Transverse colon (tissue), 4 donors: ENCODE results near the gene HPD. TPM values are rescaled to one million over a fixed set of nuclear protein-coding genes. Genes with fewer than 3 reads are reported as not detected.

Experiments used
- DNase-seq: peaks from one replicate; pipeline ENCODE4 v3.0.0-alpha.2; 2019
- H3K27ac ChIP-seq, 4 donors: fragments of 200-600 bp; sonication (generic); 2 replicates each; pipeline ENCODE4 v1.5.1; 2016 to 2018; ENCODE audit warnings: inconsistent platforms in 4 of 4
- H3K27me3 ChIP-seq: fragments of 200-600 bp; sonication (generic); 2 replicates; pipeline ENCODE4 v1.5.1; 2017; ENCODE audit warnings: inconsistent platforms
- H3K36me3 ChIP-seq, 4 donors: fragments of 200-600 bp; sonication (generic); 2 replicates each; pipeline ENCODE4 v1.5.1; 2017 to 2019; ENCODE audit warnings: inconsistent platforms in 4 of 4
- H3K4me1 ChIP-seq, 4 donors: fragments of 200-600 bp; sonication (generic); 2 replicates each; pipeline ENCODE4 v1.5.1; 2017 to 2020; ENCODE audit warnings: inconsistent platforms in 4 of 4
- H3K4me3 ChIP-seq, 4 donors: fragments of 200-600 bp; sonication (generic); 1 replicate in 1 of 4; 2 replicates in 3 of 4; pipeline versions ENCODE4 v1.5.1 to v1.6.1; 2017 to 2019; ENCODE audit warnings: inconsistent platforms in 4 of 4
- H3K9me3 ChIP-seq, 2 donors: fragments of 200-600 bp; sonication (generic); 2 replicates each; pipeline ENCODE4 v1.5.1; 2017 to 2019; ENCODE audit warnings: inconsistent platforms in 2 of 2
- CTCF ChIP-seq, 5 experiments: fragments of 200-600 bp in 3 of 5; fragments of 450-650 bp in 2 of 5; sonication (generic) in 3 of 5; IDR thresholded peaks; 1 replicate in 2 of 5; 2 replicates in 3 of 5; pipeline ENCODE4 v1.5.1; 2016 to 2017; ENCODE audit warnings: antibody characterized with exemption in 5 of 5, inconsistent platforms in 3 of 5, mild to moderate bottlenecking in 2 of 5, moderate library complexity in 1 of 5
- EP300 ChIP-seq: sonication (generic); formaldehyde crosslinking; IDR thresholded peaks from one replicate; pipeline ENCODE4 v1.6.1; 2017; ENCODE audit warnings: antibody characterized with exemption, low read depth
- POLR2A ChIP-seq: fragments of 450-650 bp; IDR thresholded peaks from one replicate; pipeline ENCODE4 v1.6.1; 2016; ENCODE audit warnings: antibody characterized with exemption, mild to moderate bottlenecking, moderate library complexity
- POLR2AphosphoS5 ChIP-seq, 3 donors: sonication (generic); formaldehyde crosslinking; IDR thresholded peaks; one replicate each; pipeline ENCODE4 v1.6.1; 2016; ENCODE audit warnings: antibody characterized with exemption in 3 of 3
- WGBS, 2 donors: methylation state at CpG; one replicate each; pipeline ENCODE4 v1.1.5; 2018; ENCODE audit warnings: low coverage in 1 of 2; 5-methylcytosine and 5-hydroxymethylcytosine counted together
- in situ Hi-C, 4 donors: fragments of 200-750 bp; cut with MboI; loops; one replicate each; pipeline versions ENCODE4 v1.15.0 to v1.15.1; 2017; ENCODE audit warnings: low sequenced_read_pairs in 3 of 4, low pct_ligation_motif_present in 1 of 4, low pct_unique_long_range_greater_than_20kb in 1 of 4
- intact Hi-C: fragments of 100-400 bp; cut with DNase I; formaldehyde crosslinking; loops from one replicate; pipeline ENCODE4 v1.15.1; 2023; ENCODE audit warnings: low total_unique reads
- total RNA-seq, 4 donors: library from RNA; depleted of rRNA; stranded (reverse); fragments of >200 nt; gene quantifications; one replicate each; pipeline ENCODE4 v1.1.0, GENCODE V29; 2016

The HPD gene
- total RNA-seq, 4 donors from 2014 or later: 0.41 TPM; not detected in 3

- Histone ChIP-seq H3K36me3 (no peaks in the 10 kb centered on the region), H3K9me3 (no peaks in the 10 kb centered on the region), H3K4me3 (peak overlapping the region; percentile 75 to 84 (median 78)), H3K4me1 (peaks cover 45 to 55% (median 49%) of the 10 kb centered on the region in 4 donors), H3K27ac (peak overlapping the region; percentile 100), H3K27me3 (no peaks in the 10 kb centered on the region)
- intact Hi-C loops: no loop called here
- in situ Hi-C loops: loop anchor here in 3 of 4 donors (10.0 kb wide), 2 partner anchors 86 to 104 kb away; partner anchors contain the start of gene PSMD9 (in 1 of the 3)
- DNase-seq: peak; percentile 81
- WGBS, 2 donors: 9% methylated on average over 27 of the region's 30 CpGs; no CpG with 5 or more reads in 1 of the 2 donors
- TF ChIP-seq POLR2AphosphoS5 (IDR thresholded peaks at IDR 0.05) (peak in 2 of 3 donors; percentile 16 to 42), POLR2A (no peak), CTCF (IDR thresholded peaks at IDR 0.05) (peak in 1 of 5 experiments; percentile 11), EP300 (no peak)
These were observed 59.4 kb downstream of the HPD start for GRCh38 chr12:121799156-121799841.

- Histone ChIP-seq H3K4me3 (peak overlapping the region in 3 of 4 donors; percentile 75 to 84 (median 77)), H3K9me3 (no peaks in the 10 kb centered on the region), H3K36me3 (no peaks in the 10 kb centered on the region), H3K27me3 (no peaks in the 10 kb centered on the region), H3K27ac (peak overlapping the region; percentile 100), H3K4me1 (peaks cover 47 to 58% (median 52%) of the 10 kb centered on the region in 4 donors)
- intact Hi-C loops: no loop called here
- no peak for TF ChIP-seq CTCF (IDR thresholded peaks at IDR 0.05)
- TF ChIP-seq EP300: no peak
- TF ChIP-seq POLR2AphosphoS5 (IDR thresholded peaks at IDR 0.05): no peak
- TF ChIP-seq POLR2A: no peak
- 44 to 60% methylated on average over 1 to 10 of the region's 10 CpGs for WGBS, 2 donors
- in situ Hi-C loops: loop anchor here in 3 of 4 donors (10.0 kb wide), 2 partner anchors 86 to 104 kb away; partner anchors contain the start of gene PSMD9 (in 1 of the 3)
- peak; percentile 13 for DNase-seq
These were observed 59.9 kb downstream of the HPD start for GRCh38 chr12:121798787-121799155.

GRCh38 chr12:121797937-121798786, 60.5 kb downstream of the HPD start:
- Histone ChIP-seq H3K4me1 (peaks cover 49 to 63% (median 58%) of the 10 kb centered on the region in 4 donors), H3K4me3 (peak overlapping the region in 2 of 4 donors; percentile 75 to 77), H3K36me3 (no peaks in the 10 kb centered on the region), H3K27ac (peak overlapping the region; percentile 100), H3K27me3 (no peaks in the 10 kb centered on the region), H3K9me3 (no peaks in the 10 kb centered on the region)
- TF ChIP-seq POLR2AphosphoS5 (IDR thresholded peaks at IDR 0.05): peak; percentile 62 to 69 (median 63)
- TF ChIP-seq CTCF (IDR thresholded peaks at IDR 0.05): no peak
- TF ChIP-seq POLR2A: peak; percentile 15
- intact Hi-C loops (no loop called here), in situ Hi-C loops (loop anchor here in 3 of 4 donors (10.0 kb wide), 2 partner anchors 87 to 103 kb away; partner anchors contain the start of gene PSMD9 (in 1 of the 3))
- peak; percentile 87 for DNase-seq
- 22% methylated on average over 19 of the region's 19 CpGs; no CpG with 5 or more reads in 1 of the 2 donors for WGBS, 2 donors
